Adipocyte (in vitro differentiated cells): ENCODE results near the gene CXorf66.
"Not testable (repeated sequence)": the region's sequence is repeated elsewhere in the genome, so short reads cannot be mapped to it uniquely, and the experiment has no call there.

Experiments
- DNase-seq: peaks from one replicate; pipeline ENCODE4 v3.0.0-alpha.2; 2015; ENCODE audit warnings: low read depth
- H3K27me3 ChIP-seq: replicated peaks from 2 replicates; pipeline ENCODE4 v1.7.0; 2013; ENCODE audit warnings: mild to moderate bottlenecking, low read length, moderate library complexity; ENCODE audit not compliant: control insufficient read depth, insufficient read depth
- H3K36me3 ChIP-seq: 2 replicates; pipeline ENCODE4 v1.7.0; 2013; ENCODE audit warnings: low read length, mild to moderate bottlenecking, moderate library complexity; ENCODE audit not compliant: control insufficient read depth, insufficient read depth, severe bottlenecking
- H3K4me1 ChIP-seq: 2 replicates; pipeline ENCODE4 v1.7.0; 2013; ENCODE audit warnings: mild to moderate bottlenecking, low read length, moderate library complexity; ENCODE audit not compliant: control insufficient read depth, insufficient read depth
- H3K4me3 ChIP-seq: 2 replicates; pipeline ENCODE4 v1.7.0; 2013; ENCODE audit warnings: mild to moderate bottlenecking, low read length, moderate library complexity
- H3K9ac ChIP-seq: 2 replicates; pipeline ENCODE4 v1.7.0; 2013; ENCODE audit warnings: mild to moderate bottlenecking, low read length, moderate library complexity
- H3K9me3 ChIP-seq: 2 replicates; pipeline ENCODE4 v1.7.0; 2013; ENCODE audit warnings: mild to moderate bottlenecking, low read length, moderate library complexity; ENCODE audit not compliant: control insufficient read depth

Gene CXorf66, protein sequence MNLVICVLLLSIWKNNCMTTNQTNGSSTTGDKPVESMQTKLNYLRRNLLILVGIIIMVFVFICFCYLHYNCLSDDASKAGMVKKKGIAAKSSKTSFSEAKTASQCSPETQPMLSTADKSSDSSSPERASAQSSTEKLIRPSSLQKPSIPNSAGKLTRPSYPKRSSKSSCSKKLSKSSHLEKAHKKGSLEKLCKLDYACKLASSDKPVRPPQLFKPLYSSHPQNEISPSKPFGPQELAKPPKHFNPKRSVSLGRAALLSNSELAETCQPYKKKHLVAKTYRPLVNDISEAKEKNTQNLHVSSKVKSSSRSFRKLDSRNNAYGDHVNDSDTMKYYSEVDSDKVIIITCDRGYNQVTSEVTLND

DNA sequence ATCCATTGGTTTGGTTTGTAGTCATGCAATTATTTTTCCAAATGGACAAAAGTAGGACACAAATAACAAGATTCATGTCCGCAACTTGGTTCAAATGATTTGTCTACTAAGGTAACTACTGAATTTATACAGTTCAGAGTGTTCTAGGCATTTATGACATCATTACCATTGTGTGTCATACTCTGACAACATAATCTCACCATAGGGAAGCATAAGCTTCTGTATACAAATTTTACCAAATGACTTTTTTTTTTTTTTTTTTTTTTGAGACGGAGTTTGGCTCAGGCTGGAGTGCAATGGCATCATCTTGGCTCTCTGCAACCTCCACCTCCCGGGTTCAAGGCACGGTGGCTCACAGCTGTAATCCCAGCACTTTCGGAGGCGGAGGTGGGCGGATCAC is at the start of gene CXorf66:
CXorf66 (minus strand) TSS at position 101 of the 400 bp plus-strand sequence; CDS start at position 76, 25 bp downstream.
- no peaks in the 10 kb centered on the region for H3K4me1 ChIP-seq
- DNase-seq, result no peak
- no peaks in the 10 kb centered on the region for H3K36me3 ChIP-seq
- no peak within 1 kb of the TSS for H3K4me3 ChIP-seq
- H3K9me3 ChIP-seq, result peaks cover 8% of the 10 kb centered on the region
- peaks cover 5% of the 10 kb centered on the region for H3K27me3 ChIP-seq
- H3K9ac ChIP-seq, result no peak within 1 kb of the TSS

DNA sequence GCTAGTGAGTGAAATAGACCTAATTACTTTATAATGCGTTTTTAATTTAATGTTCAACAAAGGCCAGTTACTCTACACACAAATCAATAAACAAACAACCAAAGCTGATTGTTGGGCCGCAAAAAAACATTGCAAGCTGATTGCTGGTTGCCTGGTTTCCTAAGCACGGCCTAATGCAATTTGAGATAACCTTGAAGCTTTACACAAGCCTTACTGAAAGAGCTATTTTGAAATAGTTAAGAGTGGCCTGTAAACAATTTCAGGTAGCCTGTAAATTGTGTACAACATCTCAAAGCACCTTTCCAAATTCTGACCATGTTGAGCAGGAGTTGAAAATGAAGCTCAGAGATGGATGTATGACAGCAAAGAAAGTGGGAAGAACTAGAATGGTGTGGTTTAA is 17.5 kb upstream of the CXorf66 start:
- H3K27me3 ChIP-seq, result peaks cover 2% of the 10 kb centered on the region
- no peaks in the 10 kb centered on the region for H3K4me1 ChIP-seq
- H3K9ac ChIP-seq, result no peak overlapping the region
- no peak for DNase-seq
- H3K9me3 ChIP-seq, result no peaks in the 10 kb centered on the region
- no peaks in the 10 kb centered on the region for H3K36me3 ChIP-seq
- H3K4me3 ChIP-seq, result no peak overlapping the region

DNA sequence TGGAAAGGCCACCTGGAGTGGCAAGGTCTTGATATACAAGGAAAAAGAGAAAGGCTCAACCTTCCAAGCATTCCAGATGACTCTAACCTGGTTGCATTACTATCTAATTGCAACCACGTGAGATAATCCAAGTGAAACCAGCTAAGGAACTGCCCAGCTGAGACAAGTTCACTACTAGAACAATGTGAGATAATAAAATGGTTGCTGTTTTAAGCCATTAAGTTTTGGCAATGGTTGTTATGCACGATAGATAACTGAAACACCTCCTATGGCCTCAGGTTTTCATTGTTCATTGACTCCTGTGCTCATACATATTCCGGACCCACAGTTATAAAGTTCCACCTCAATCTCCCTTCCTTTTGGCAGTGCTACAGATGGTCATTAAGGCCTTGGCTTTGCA is 9.2 kb upstream of the CXorf66 start:
- peaks cover 8% of the 10 kb centered on the region for H3K27me3 ChIP-seq
- no peak for DNase-seq
- no peak overlapping the region for H3K9ac ChIP-seq
- H3K4me3 ChIP-seq, result no peak overlapping the region
- H3K4me1 ChIP-seq, result peaks cover 17% of the 10 kb centered on the region
- peaks cover 12% of the 10 kb centered on the region for H3K9me3 ChIP-seq
- no peaks in the 10 kb centered on the region for H3K36me3 ChIP-seq

DNA sequence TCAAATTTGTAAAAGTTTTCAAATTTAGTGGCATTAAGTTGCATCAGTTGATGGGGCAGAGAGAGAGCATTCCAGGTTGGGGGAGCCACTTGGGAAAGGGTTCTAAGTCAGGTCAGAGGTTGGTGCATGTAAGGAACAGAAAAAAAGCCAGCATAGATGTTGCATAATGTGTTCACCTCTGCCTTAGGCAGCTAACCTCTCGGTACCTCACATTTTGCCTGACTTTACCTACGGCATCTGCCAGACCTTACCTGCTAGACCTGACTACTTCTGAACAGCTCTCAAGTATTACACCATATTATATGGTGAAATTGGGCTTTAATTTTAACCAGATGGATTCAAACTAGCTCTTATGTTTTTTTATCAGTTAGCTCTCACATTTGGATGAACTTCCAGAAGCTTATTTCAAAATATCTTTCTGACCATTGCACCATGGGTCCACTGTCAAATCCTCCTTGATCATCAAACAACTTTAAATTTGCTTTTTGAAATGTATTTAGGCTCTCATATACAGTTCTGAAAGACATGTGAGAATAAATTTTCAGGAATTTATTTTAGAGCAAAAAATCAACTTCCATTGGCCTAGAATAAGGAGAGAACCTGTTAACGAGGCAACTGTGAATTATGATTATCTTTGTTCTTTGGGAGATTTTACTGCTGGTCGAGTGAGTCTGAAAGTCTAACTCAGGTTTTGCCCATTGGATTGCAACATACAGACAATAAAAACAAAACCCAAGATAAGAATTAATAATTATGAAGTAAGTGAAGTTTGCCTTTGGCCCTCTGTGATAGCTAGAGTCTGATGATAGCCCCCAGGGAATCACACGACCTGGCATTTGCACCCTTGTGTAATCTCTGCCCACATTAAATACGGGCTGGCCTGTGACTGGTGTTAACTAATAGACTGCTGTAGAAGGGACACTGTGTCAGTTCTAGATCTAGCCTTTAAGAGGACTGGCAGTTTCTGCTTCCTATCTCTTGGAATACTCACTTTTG is 7.6 kb upstream of the CXorf66 start:
- H3K36me3 ChIP-seq, result no peaks in the 10 kb centered on the region
- DNase-seq, result no peak
- no peak overlapping the region for H3K4me3 ChIP-seq

DNA sequence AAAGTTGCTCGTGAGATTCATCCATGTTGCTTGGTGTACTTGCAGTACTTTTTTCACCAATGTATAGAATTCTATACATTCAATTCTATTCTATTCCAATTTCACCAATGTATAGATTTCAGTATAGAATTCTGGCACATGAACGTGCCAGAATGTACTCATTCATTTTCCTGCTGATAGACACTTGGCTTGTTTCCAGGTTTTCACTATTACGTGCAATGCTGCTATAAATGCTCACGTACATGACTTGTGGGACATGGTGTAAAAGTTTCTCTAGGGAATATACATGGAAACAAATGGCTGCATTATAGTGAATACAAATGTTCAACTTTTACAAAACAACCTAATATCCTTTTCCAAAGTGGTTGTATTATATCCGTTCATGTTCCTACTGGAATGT is 6.8 kb upstream of the CXorf66 start:
- Histone ChIP-seq H3K27me3 (peaks cover 8% of the 10 kb centered on the region), H3K36me3 (no peaks in the 10 kb centered on the region), H3K9ac (no peak overlapping the region), H3K4me3 (no peak overlapping the region), H3K9me3 (peaks cover 10% of the 10 kb centered on the region), H3K4me1 (peaks cover 17% of the 10 kb centered on the region)
- DNase-seq, result no peak

More for the DNA sequence above, 7.6 kb upstream of the CXorf66 start:
- H3K4me1 ChIP-seq, result peaks cover 17% of the 10 kb centered on the region
- H3K9me3 ChIP-seq, result peaks cover 12% of the 10 kb centered on the region
- peak overlapping the region; percentile 61 for H3K9ac ChIP-seq
- peaks cover 8% of the 10 kb centered on the region for H3K27me3 ChIP-seq

DNA sequence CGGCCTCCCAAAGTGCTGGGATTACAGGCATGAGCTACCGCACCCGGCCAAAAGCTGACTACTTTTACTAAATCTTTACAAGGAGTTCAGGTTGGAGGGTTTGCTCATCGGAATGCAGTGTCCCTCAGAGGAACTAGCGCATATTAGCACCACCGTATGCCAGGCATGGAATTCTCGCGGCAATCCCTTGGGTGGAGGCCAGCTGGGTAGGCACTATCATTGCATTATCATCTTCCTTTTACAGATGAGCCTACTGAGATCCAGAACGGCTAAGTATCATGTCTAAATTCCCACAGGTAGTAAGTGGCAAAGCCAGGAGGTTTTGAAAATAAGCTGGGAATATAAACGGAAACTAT is 6.1 kb upstream of the CXorf66 start:
- no peak overlapping the region for H3K9ac ChIP-seq
- DNase-seq, result no peak
- H3K4me3 ChIP-seq, result no peak overlapping the region
- peaks cover 3% of the 10 kb centered on the region for H3K9me3 ChIP-seq
- H3K27me3 ChIP-seq, result peaks cover 8% of the 10 kb centered on the region
- H3K36me3 ChIP-seq, result no peaks in the 10 kb centered on the region
- peaks cover 17% of the 10 kb centered on the region for H3K4me1 ChIP-seq

DNA sequence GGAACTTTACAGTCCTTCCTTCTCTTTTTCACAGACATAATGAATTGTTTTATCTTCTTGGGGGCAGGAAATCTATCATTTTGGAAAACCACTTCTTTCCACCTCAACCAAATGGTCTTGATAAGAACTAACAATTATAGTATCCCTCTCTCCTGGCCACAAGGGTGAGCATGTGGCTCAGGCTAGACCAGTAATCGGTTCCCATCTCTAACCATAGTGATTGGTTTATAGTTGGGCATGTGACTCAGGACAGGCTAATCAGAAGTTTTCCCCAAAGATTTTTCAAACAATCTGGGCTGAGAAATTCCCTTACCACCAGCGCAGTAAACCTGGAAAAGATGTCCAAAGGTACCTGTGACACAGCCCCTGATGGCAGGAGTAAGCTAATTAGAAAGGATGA is 4.0 kb upstream of the CXorf66 start:
- Histone ChIP-seq H3K36me3 (no peaks in the 10 kb centered on the region), H3K9me3 (no peaks in the 10 kb centered on the region), H3K27me3 (peaks cover 8% of the 10 kb centered on the region), H3K4me1 (peaks cover 17% of the 10 kb centered on the region), H3K9ac (no peak overlapping the region), H3K4me3 (no peak overlapping the region)
- DNase-seq, result no peak

DNA sequence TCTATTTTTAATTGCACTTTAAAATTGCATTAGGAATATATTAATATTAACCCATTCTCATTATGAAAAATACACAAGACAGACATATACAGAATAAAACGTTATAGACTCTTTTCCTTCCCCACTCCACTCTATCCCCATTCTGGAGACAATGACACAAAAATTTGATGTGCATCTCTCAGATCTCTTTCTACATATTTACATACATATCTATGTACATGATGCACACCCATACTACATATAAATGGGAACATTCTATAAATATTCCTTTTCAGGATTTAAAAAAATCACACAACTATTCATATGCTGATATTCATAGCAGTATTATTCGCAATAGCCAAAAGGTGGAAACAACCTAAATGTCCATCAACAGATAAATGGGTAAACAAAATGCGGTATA is 2.4 kb upstream of the CXorf66 start:
- no peak for DNase-seq
- no peak overlapping the region for H3K9ac ChIP-seq
- H3K4me1 ChIP-seq, result peaks cover 7% of the 10 kb centered on the region
- H3K9me3 ChIP-seq, result no peaks in the 10 kb centered on the region
- no peaks in the 10 kb centered on the region for H3K36me3 ChIP-seq
- H3K4me3 ChIP-seq, result no peak overlapping the region
- peaks cover 8% of the 10 kb centered on the region for H3K27me3 ChIP-seq

DNA sequence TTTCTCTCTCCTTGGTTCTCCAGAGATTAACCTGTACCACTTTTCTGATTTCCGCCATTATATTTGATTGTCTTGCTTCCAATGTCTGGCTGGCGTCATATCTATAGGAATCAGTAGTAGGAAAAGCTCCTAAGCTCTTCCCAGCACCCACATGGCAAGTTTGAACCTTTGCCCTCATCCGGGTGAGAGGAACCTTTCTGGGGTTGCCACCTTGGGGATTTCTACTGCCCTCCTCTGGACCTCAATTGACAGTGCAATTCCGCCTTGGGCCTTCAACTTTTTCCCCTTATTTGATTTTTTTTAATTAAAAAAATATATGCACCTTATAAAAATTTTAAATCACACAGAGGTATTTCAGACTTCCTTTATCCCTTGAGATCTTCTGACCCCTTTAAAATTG is 2.0 kb upstream of the CXorf66 start:
- DNase-seq, result peak; percentile 6
- no peaks in the 10 kb centered on the region for H3K9me3 ChIP-seq
- no peak overlapping the region for H3K9ac ChIP-seq
- peaks cover 8% of the 10 kb centered on the region for H3K27me3 ChIP-seq
- peaks cover 3% of the 10 kb centered on the region for H3K4me1 ChIP-seq
- no peaks in the 10 kb centered on the region for H3K36me3 ChIP-seq
- no peak overlapping the region for H3K4me3 ChIP-seq

DNA sequence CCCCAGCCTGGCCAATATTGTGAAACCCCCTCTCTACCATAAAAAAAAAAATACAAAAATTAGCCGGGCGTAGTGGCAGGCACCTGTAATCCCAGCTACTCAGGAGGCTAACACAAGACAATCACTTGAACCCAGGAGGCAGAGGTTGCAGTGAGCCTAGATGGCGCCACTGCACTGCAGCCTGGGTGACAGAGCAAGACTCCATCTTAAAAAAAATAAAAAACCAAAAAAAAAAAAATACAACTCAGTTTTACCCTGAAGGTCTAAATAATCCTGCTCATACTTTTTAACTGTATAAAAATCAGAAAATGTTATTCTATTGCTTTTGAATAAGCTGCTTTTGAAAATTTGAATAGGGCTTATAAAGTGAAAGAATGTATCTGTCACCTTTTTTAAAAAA is 838 bp upstream of the CXorf66 start:
- not testable (repeated sequence) for H3K36me3 ChIP-seq, H3K9me3 ChIP-seq, DNase-seq, H3K4me3 ChIP-seq, H3K27me3 ChIP-seq, H3K4me1 ChIP-seq, H3K9ac ChIP-seq

DNA sequence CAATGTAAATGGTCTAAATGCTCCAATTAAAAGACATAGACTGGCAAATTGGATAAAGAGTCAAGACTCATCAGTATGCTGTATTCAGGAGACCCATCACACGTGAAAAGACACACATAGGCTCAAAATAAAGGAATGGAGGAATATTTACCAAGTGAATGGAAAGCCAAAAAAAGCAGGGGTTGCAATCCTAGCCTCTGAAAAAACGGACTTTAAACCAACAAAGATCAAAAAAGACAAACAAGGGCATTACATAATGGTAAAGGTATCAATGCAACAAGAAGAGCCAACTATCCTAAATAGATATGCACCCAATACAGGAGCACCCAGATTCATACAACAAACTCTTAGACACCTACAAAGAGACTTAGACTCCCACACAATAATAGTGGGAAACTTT is 4.2 kb downstream of the CXorf66 start:
- not testable (repeated sequence) for H3K9ac ChIP-seq, H3K27me3 ChIP-seq, H3K36me3 ChIP-seq, H3K9me3 ChIP-seq, H3K4me1 ChIP-seq, DNase-seq, H3K4me3 ChIP-seq
